ENCODE measurements around the gene CANT1. TPM values are rescaled to one million over a fixed set of nuclear protein-coding genes. Genes with fewer than 3 reads are reported as not detected.

CANT1 gene
- total RNA-seq, 4 donors from 2014 or later: 24.0 to 34.8 (median 30.3) TPM

GRCh38 chr17:79046916-79047280, 37.3 kb upstream of the CANT1 start:
- ATAC-seq (ENCODE audit: low FRiP score) (no peak), DNase-seq (ENCODE audit: low spot score) (peak; percentile 19)
- TF ChIP-seq CTCF (IDR thresholded peaks at IDR 0.05): no peak

GRCh38 chr17:79046197-79046915, 36.8 kb upstream of the CANT1 start:
- DNase-seq (ENCODE audit: low spot score) (no peak), ATAC-seq (ENCODE audit: low FRiP score) (no peak)
- TF ChIP-seq CTCF (IDR thresholded peaks at IDR 0.05): no peak

- peak; percentile 49 for DNase-seq (ENCODE audit: low spot score)
- ATAC-seq (ENCODE audit: low FRiP score): peak; percentile 39
- peak in 1 of 3 donors; percentile 42 for TF ChIP-seq CTCF (IDR thresholded peaks at IDR 0.05)
Measured at GRCh38 chr17:79045842-79046196, 36.3 kb upstream of the CANT1 start.

- peak; percentile 21 for DNase-seq (ENCODE audit: low spot score)
- no peak for TF ChIP-seq CTCF (IDR thresholded peaks at IDR 0.05)
- ATAC-seq (ENCODE audit: low FRiP score): no peak
Measured at GRCh38 chr17:79045001-79045729, 35.6 kb upstream of the CANT1 start.

GRCh38 chr17:79044462-79044861, 34.9 kb upstream of the CANT1 start:
- TF ChIP-seq CTCF (IDR thresholded peaks at IDR 0.05): no peak
- DNase-seq (ENCODE audit: low spot score) (peak; percentile 20), ATAC-seq (ENCODE audit: low FRiP score) (no peak)

GRCh38 chr17:79043931-79044320, 34.4 kb upstream of the CANT1 start:
- ATAC-seq (ENCODE audit: low FRiP score) (no peak), DNase-seq (ENCODE audit: low spot score) (no peak)
- TF ChIP-seq CTCF (IDR thresholded peaks at IDR 0.05): no peak

Measured in omental fat pad (tissue), 4 donors.